NCI-H2227 (cell line): Measurements from ENCODE around the gene MYH7B.

Experiments
- DNase-seq: peaks from one replicate; lab custom pipeline; 2025; ENCODE audit not compliant: unreplicated experiment; lab: John Stamatoyannopoulos, UW

Gene MYH7B

GRCh38 chr20:34943808-34944567, 11.7 kb upstream of the MYH7B start:
- DNase-seq, result no peak

DNA sequence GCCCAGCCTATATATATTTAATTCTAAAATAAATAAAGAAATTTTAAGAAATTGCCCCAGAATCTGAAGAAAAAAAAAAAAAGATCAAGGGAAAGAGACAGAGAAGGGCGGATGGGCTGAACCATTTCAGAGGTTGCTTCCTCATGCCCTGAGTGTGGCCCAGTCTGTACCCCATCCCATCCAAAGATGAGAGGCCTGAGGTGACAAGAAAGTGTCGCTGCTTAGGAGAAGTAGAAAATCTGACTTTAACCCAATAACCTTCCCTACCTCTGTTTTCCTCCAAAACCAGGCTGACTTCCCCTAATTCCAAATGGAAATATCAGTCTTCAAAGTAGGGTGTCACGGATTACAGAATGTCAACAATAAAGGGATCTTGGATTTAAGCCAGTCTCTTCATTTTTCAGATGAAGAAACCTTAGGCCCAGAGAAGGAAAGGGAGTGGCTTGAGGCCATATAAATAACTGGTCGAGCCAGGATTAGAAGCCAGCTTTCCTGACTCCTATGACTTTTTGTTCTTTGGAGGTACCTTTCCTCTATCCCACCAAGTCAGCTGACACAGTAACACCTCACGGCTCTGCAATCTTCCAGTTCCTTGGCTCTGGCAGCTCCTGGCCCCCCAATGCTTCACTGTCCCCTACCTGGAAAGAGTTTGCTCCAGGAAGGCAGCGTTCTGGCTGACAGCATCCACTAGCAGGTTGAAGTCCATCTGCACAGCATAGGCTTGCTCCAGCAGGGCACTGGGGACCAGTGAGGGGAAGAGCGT, 10.2 kb upstream of the MYH7B start:
- no peak for DNase-seq

DNA sequence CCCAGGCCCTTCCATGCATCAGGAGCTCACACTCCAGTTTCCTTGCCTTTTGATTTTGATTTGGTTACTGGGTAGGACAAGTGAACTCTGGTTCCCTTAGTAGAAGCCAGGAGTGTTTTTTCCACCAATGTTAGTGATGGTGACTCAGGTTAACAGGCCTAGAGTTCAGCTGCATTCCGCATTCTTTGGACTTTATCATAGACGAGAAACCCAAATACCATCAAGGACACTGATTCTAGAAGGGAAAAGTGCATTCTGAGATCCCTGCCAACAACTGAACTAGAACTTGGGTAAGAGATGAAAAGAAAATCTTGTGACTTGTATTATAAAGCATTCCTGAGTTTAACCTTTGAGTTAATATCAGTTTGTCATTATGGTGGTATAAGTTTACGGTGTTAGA, 9.0 kb upstream of the MYH7B start:
- DNase-seq, result no peak

- no peak for DNase-seq
Observed at GRCh38 chr20:34947336-34947735, 8.3 kb upstream of the MYH7B start.

DNA sequence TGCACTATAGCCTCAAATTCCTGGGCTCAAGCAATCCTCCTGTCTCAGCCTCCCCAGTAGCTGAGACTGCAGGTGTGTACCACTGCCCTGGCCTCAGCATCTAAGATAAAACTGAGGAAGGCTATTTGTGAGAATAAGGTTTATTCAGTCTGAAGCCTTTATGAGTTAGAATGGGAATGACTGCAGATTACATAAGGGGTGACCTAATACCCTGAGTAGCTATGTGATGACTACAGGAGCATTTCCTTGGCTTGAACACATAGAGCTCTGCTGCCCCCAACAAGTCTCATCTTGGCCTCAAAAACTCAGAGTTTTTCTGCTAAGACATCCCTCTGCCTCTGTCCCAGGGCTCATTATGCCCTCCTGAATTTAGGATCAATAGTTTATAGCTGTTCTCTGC, 7.6 kb upstream of the MYH7B start:
- DNase-seq, result no peak

- no peak for DNase-seq
Observed at GRCh38 chr20:34949120-34949519, 6.5 kb upstream of the MYH7B start.

DNA sequence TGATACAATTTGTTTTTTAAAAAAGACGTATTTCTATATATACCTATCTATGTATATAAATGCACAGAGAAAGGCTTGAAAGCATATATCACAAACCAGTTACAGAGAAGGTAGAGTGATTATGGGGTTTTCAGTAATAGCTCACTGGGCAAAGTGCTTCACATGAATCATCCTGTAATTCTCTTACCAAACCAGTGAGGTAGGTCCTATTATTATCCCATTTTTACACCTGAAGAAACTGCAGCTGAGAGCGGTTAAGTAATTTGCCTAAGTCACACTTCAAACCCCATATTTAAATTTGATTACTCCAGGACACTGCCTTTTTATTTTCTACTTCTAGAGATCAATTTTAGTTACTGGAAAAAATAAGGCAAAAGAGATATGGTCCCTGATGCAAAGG, 4.4 kb upstream of the MYH7B start:
- DNase-seq, result peak; percentile 56

DNA sequence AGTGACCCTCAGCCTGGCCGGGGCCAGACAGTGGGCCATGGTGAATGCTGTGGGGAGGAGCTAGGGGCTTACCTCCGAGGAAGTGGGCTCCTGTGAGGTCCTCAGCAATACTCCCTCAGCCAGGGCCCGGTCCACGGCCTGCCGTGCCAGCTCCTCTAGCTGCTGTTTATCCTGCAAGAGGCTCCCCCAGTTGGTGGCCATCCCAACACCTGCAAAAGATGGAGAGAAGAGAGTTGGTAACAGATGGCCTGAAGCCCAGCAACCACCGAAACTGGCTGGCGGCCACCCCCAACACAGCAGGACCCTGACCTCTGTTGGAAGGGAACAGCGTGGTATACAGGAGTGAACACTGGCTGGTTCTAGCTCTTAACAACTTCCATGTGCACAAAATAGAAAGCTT, 4.0 kb upstream of the MYH7B start:
- peak; percentile 58 for DNase-seq

DNA sequence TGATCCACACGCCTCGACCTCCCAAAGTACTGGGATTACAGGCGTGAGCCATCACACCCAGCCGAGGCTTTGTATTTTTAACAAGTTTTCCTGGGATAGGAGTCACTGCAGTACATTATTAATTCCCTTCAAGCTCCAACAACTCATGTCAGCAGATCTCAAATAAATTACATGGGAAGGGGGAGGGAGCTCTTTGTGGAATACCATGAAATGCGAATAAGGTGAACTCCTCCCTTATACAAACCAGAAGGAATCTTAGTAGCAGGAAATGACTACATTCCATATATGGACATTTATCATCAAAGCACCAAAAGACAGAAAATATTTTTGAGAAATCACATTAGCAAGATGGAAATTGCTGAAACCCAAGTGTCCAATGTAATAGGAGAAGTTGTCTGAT, 3.0 kb upstream of the MYH7B start:
- peak; percentile 57 for DNase-seq

GRCh38 chr20:34953960-34954359, 1.7 kb upstream of the MYH7B start:
- DNase-seq, result no peak

GRCh38 chr20:34954904-34955230, 801 bp upstream of the MYH7B start:
- peak; percentile 69 for DNase-seq

GRCh38 chr20:34956041-34956458, 382 bp downstream of the MYH7B start:
- DNase-seq, result no peak

GRCh38 chr20:34956751-34957472, 1.2 kb downstream of the MYH7B start:
- no peak for DNase-seq

DNA sequence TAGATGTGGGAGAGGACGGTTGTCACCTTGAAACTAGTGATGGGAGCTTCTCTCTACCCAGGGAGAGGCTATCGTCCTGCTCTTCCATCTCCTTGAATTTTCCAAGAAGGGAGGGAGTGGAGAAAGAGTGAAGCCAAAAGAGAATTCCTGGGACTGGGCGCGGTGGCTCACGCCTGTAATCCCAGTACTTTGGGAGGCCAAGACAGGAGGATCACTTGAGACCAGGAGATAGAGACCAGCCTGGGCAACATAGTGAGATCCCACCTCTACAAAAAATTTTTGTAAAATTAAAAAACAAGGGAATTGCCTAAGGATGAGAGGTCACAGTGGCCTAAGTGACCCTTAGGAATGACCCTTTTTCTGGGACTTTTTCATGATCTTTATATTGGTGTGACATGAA, 8.8 kb downstream of the MYH7B start:
- no peak for DNase-seq

DNA sequence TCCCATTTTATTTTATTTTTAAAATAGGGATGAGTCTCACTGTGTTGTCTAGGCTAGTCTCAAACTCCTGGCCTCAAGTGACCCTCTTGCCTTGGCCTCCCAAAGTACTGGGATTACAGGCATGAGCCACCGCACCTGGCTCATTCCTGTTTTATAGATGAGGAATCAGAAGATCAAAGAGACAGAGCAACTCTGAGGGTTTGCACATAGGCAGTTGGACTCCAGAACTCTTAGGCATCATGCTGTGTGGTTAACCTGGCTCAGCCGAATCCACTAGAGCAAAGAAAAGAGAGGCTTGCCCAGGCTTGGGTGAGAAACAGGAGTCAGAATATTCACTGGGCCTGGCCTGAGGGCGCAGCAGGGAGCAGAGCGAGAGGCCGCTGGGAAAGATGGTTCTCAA, 9.4 kb downstream of the MYH7B start:
- DNase-seq, result no peak

- no peak for DNase-seq
Observed at GRCh38 chr20:34967421-34967820, 11.8 kb downstream of the MYH7B start.

- DNase-seq, result no peak
Observed at GRCh38 chr20:34968042-34968775, 12.5 kb downstream of the MYH7B start.

GRCh38 chr20:34970193-34970840, 14.6 kb downstream of the MYH7B start:
- no peak for DNase-seq

- no peak for DNase-seq
Observed at GRCh38 chr20:34970846-34971560, 15.3 kb downstream of the MYH7B start.

- no peak for DNase-seq
Observed at GRCh38 chr20:34971561-34972235, 16.0 kb downstream of the MYH7B start.
